Fibroblast of lung (primary cell): Measurements from ENCODE around the gene DAB1. TPM values are rescaled to one million over a fixed set of nuclear protein-coding genes. Genes with fewer than 3 reads are reported as not detected.

Experiments
- DNase-seq, 2 donors: peaks; one replicate each; pipeline versions ENCODE4 v3.0.0 to v3.0.0-alpha.2; 2010; ENCODE audit warnings: low read depth in 2 of 2
- H2AFZ ChIP-seq: 2 replicates; pipeline ENCODE4 v1.5.1; 2012; ENCODE audit warnings: low read length, control low read depth, inconsistent platforms
- H3K27ac ChIP-seq: 2 replicates; pipeline ENCODE4 v1.5.1; 2011; ENCODE audit warnings: low read length, control low read depth; ENCODE audit not compliant: insufficient read depth
- H3K27me3 ChIP-seq: 2 replicates; pipeline ENCODE4 v1.5.1; 2011; ENCODE audit warnings: mild to moderate bottlenecking, low read length; ENCODE audit not compliant: control insufficient read depth, insufficient read depth
- H3K36me3 ChIP-seq: 2 replicates; pipeline ENCODE4 v1.5.1; 2011; ENCODE audit warnings: low read length; ENCODE audit not compliant: control insufficient read depth, insufficient read depth
- H3K4me1 ChIP-seq: 2 replicates; pipeline ENCODE4 v1.5.1; 2011; ENCODE audit warnings: low read length; ENCODE audit not compliant: control insufficient read depth, insufficient read depth; ENCODE audit errors: extremely low read depth
- H3K4me2 ChIP-seq: 2 replicates; pipeline ENCODE4 v1.5.1; 2011; ENCODE audit warnings: low read length, control low read depth; ENCODE audit not compliant: insufficient read depth; ENCODE audit errors: extremely low read depth
- H3K4me3 ChIP-seq, 4 experiments: fragments of 200-600 bp in 1 of 4; sonication (generic) in 1 of 4; replicated peaks in 1 of 4; 2 replicates each; pipeline ENCODE4 v1.5.1; 2011 to 2016; ENCODE audit warnings: low read length in 4 of 4, low read depth in 3 of 4, mild to moderate bottlenecking in 3 of 4, control low read depth in 2 of 4, inconsistent platforms in 1 of 4, mixed read lengths in 1 of 4; ENCODE audit not compliant: insufficient read depth in 1 of 4; ENCODE audit errors: control extremely low read depth in 1 of 4
- H3K79me2 ChIP-seq: 2 replicates; pipeline ENCODE4 v1.5.1; 2012; ENCODE audit warnings: mild to moderate bottlenecking, low read length, inconsistent platforms; ENCODE audit not compliant: control insufficient read depth, insufficient read depth
- H3K9ac ChIP-seq: 2 replicates; pipeline ENCODE4 v1.5.1; 2011; ENCODE audit warnings: mild to moderate bottlenecking, low read length, control low read depth; ENCODE audit not compliant: insufficient read depth
- H3K9me3 ChIP-seq: 2 replicates; pipeline ENCODE4 v1.5.1; 2012; ENCODE audit warnings: low read depth, low read length; ENCODE audit not compliant: control insufficient read depth, insufficient read depth
- H4K20me1 ChIP-seq: 2 replicates; pipeline ENCODE4 v1.5.1; 2011; ENCODE audit warnings: low read length; ENCODE audit not compliant: control insufficient read depth, insufficient read depth; ENCODE audit errors: extremely low read depth
- CTCF ChIP-seq, 2 donors: IDR thresholded peaks in 1 of 2; conservative IDR thresholded peaks in 1 of 2; 1 replicate in 1 of 2; 2 replicates in 1 of 2; pipeline ENCODE4 v1.5.1; 2011 to 2012; ENCODE audit warnings: low read length in 2 of 2, control low read depth in 1 of 2, inconsistent platforms in 1 of 2, low read depth in 1 of 2, mild to moderate bottlenecking in 1 of 2
- EZH2 ChIP-seq: IDR thresholded peaks from 2 replicates; pipeline ENCODE4 v1.5.1; 2012; ENCODE audit warnings: low read length, control low read depth, mild to moderate bottlenecking; ENCODE audit errors: missing control alignments
- polyA plus RNA-seq, 2 donors: library from polyadenylated mRNA; depleted of rRNA in 1 of 2; stranded (reverse) in 1 of 2; unstranded in 1 of 2; fragments of >200 nt; gene quantifications; 2 replicates each; pipeline ENCODE4 v1.2.1, GENCODE V29; 2011 to 2012; ENCODE audit warnings: missing spikeins in 1 of 2
- total RNA-seq: library from RNA; depleted of rRNA; stranded (reverse); fragments of >200 nt; gene quantifications from 2 replicates; pipeline ENCODE4 v1.2.1, GENCODE V29; 2014

Gene DAB1
- total and polyA plus RNA-seq, 2 donors (not counting 1 experiment from before 2014, with no cell fraction given) = 0.17 to 2.0 TPM

GRCh38 chr1:57036641-57037579, 386.9 kb downstream of the DAB1 start:
- no peaks in the 10 kb centered on the region for H3K79me2 ChIP-seq
- no peaks in the 10 kb centered on the region for H3K27me3 ChIP-seq
- no peaks in the 10 kb centered on the region for H3K36me3 ChIP-seq
- H3K27ac ChIP-seq = no peak overlapping the region
- no peaks in the 10 kb centered on the region for H4K20me1 ChIP-seq
- H2AFZ ChIP-seq = no peak overlapping the region
- no peak overlapping the region for H3K4me2 ChIP-seq
- H3K9ac ChIP-seq = no peak overlapping the region
- H3K9me3 ChIP-seq = no peaks in the 10 kb centered on the region
- DNase-seq = no peak
- no peaks in the 10 kb centered on the region for H3K4me1 ChIP-seq
- TF ChIP-seq EZH2 = no peak
- no peak for TF ChIP-seq CTCF (conservative IDR thresholded peaks at IDR 0.05 in 1 of 2, IDR thresholded peaks at IDR 0.05 in 1 of 2; ENCODE audit: low read depth in 1 of 2, low read length in 2 of 2)
- no peak overlapping the region for H3K4me3 ChIP-seq

GRCh38 chr1:57034713-57035112, 389.1 kb downstream of the DAB1 start:
- TF ChIP-seq CTCF (conservative IDR thresholded peaks at IDR 0.05 in 1 of 2, IDR thresholded peaks at IDR 0.05 in 1 of 2; ENCODE audit: low read depth in 1 of 2, low read length in 2 of 2) = no peak
- TF ChIP-seq EZH2 = no peak

GRCh38 chr1:57033222-57034001, 390.4 kb downstream of the DAB1 start:
- Histone ChIP-seq H4K20me1 (no peaks in the 10 kb centered on the region), H3K9me3 (no peaks in the 10 kb centered on the region), H3K27ac (no peak overlapping the region), H3K4me3 (no peak overlapping the region), H3K4me1 (no peaks in the 10 kb centered on the region), H3K79me2 (no peaks in the 10 kb centered on the region), H3K9ac (no peak overlapping the region), H2AFZ (no peak overlapping the region), H3K36me3 (no peaks in the 10 kb centered on the region), H3K27me3 (no peaks in the 10 kb centered on the region), H3K4me2 (no peak overlapping the region)
- DNase-seq = no peak
- no peak for TF ChIP-seq CTCF (conservative IDR thresholded peaks at IDR 0.05 in 1 of 2, IDR thresholded peaks at IDR 0.05 in 1 of 2; ENCODE audit: low read depth in 1 of 2, low read length in 2 of 2)
- TF ChIP-seq EZH2 = no peak

More at GRCh38 chr1:57034713-57035112, 389.1 kb downstream of the DAB1 start:
- H3K9me3 ChIP-seq = no peaks in the 10 kb centered on the region
- no peak for DNase-seq
- H3K27me3 ChIP-seq = no peaks in the 10 kb centered on the region
- H4K20me1 ChIP-seq = no peaks in the 10 kb centered on the region
- no peaks in the 10 kb centered on the region for H3K36me3 ChIP-seq
- H3K27ac ChIP-seq = no peak overlapping the region
- no peak overlapping the region for H3K9ac ChIP-seq
- H2AFZ ChIP-seq = no peak overlapping the region
- no peak overlapping the region for H3K4me3 ChIP-seq
- H3K4me2 ChIP-seq = no peak overlapping the region
- H3K79me2 ChIP-seq = no peaks in the 10 kb centered on the region
- H3K4me1 ChIP-seq = no peaks in the 10 kb centered on the region
